Left hindlimb (tissue), 1 donor: ENCODE data around the gene KBTBD8.

ENCODE experiments used
- DNase-seq: peaks from one replicate; pipeline ENCODE4 v3.0.0-alpha.2; 2018

The KBTBD8 gene

DNA sequence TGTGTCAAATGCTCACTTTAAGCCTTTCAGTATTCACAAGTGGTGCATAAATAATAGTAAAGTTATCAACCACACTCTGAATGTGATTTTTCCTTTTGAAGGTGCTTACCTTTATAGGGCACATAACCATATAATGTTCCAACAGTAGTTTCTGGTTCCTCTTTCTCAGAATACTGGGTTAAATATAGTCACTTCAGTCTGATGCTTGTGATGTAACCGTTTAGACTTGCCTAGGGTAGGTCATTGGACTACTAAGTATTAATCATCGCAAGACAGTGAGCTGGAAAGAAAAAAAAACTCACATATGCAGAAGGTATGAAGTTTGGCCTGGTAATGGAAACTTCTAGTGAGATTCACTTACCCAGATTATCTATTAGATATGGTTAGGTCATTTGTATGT, 1.9 kb downstream of the KBTBD8 start:
- DNase-seq: no peak

- no peak for DNase-seq
Observed at GRCh38 chr3:67001086-67001861, 3.2 kb downstream of the KBTBD8 start.

DNA sequence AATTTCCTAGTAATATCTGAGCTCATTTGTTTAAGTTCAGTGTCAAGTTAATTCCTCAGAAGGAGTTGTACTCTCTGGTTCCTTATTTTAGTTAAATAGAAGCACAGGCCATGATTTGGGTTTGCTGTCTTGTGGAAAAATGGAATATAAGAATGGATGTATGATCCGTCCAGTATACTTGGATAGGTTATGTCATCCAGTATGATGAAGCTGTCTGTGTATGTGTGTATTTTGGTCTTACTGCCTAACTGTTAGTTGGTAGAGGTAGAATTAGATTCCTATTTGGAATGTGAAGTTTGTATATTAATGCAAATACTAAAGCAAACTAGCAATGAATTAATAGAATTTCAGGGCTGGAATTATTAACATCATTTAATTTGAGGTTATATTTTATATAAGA, 7.9 kb downstream of the KBTBD8 start:
- no peak for DNase-seq

DNA sequence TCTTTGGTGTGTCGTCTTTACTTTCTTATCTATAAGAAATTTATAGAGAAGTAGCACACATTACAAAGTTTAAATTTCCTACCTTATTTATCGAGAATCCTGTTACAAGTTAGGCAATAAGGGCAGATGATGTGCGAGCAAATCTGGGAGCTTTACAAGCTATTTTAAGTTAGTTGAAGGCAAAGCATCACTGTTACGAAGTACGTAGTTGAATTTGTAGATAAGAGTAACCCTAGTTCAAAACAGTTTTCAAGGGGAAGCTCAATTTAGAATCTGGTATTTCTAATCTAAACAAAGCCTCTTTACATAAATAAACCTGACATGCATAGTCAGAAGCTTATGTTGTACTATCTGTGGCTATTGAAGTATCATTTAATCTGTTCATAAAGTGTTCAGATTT, 8.4 kb downstream of the KBTBD8 start:
- no peak for DNase-seq

- DNase-seq: no peak
Observed at GRCh38 chr3:67008388-67008787, 10.3 kb downstream of the KBTBD8 start.

- no peak for DNase-seq
Observed at GRCh38 chr3:67009716-67010115, 11.6 kb downstream of the KBTBD8 start.

GRCh38 chr3:67011414-67012131, 13.5 kb downstream of the KBTBD8 start:
- DNase-seq: no peak

- DNase-seq: no peak
Observed at GRCh38 chr3:67012564-67012963, 14.5 kb downstream of the KBTBD8 start.

- DNase-seq: no peak
Observed at GRCh38 chr3:67015702-67016484, 17.8 kb downstream of the KBTBD8 start.

DNA sequence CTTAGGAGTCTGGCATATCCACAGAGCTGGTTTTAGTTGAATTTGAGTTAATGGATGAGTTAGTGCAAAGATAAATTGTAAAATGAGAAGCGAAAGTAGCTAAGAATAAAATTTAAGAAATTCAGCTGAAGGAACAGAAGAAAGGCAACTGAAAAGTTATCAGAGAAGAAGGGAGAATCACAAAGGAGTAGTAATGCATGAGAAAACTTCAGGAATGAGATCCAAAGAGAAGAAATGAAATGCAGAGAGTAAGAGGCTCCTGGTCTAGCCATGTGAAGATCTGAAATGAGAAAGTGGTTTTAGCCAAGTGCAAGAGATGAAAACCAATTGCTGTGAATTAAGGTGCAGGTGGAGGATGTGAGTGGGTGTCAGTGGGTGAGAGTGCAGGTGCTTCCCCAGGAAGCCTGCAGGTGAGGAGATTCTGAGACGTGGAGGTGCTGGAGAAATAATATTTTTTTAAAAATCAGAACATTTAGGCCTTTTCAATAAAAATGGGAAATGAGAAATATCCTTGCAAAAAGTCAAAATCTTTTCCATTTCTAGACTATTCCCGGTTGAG, 18.5 kb downstream of the KBTBD8 start:
- DNase-seq: no peak

DNA sequence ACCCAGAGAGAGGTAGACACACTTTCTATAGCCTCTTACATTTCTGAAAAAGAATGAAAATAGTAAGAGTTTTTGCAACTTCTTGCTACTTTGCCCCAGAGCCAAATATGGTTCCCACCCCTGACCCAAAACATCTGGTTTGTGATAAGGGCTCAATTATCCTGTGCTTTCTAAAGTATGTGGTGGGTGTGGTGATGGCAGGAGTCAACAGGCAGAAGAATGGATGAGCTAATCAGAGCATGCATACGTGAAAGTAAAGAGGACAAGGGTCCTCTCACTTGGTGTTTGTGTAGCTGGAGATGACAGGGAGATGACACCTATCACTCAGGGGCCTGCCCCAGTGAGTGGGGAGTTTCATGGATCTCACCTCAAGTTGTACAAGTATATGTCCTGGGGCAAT, 19.1 kb downstream of the KBTBD8 start:
- no peak for DNase-seq

DNA sequence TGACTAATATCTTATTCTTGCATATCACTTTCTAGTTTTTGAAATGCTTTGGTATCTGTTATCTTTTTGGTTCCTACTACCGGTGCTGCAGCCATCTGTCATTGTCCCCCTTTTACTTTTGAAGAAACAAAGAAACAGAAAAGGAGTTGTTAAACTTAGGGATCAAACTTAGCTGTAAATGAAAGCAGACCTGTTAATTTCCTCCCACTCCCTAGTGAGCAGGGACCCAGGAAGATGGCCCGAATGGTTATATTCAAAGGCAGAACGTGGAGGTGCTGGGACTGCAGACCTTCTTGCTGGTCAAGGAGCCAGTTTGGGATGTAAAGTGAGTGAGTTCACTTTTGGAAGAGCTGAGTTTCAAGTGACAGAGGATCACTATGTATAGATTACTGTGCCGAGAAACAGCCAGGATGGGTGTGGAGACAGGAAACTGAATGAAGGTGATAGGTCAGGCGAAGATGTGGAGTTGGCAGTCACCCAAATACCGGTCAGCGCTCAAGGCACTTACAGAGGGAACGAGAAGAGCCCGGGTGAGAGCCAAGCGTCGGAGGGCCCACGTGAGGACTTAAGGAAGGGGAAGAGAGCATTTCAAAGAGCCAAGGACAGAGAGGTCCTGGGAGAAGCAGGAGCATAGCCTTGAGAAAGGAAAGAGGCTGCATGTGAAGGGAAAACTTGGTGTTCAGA, 20.1 kb downstream of the KBTBD8 start:
- DNase-seq: peak; percentile 39

GRCh38 chr3:67018789-67019526, 20.9 kb downstream of the KBTBD8 start:
- no peak for DNase-seq

DNA sequence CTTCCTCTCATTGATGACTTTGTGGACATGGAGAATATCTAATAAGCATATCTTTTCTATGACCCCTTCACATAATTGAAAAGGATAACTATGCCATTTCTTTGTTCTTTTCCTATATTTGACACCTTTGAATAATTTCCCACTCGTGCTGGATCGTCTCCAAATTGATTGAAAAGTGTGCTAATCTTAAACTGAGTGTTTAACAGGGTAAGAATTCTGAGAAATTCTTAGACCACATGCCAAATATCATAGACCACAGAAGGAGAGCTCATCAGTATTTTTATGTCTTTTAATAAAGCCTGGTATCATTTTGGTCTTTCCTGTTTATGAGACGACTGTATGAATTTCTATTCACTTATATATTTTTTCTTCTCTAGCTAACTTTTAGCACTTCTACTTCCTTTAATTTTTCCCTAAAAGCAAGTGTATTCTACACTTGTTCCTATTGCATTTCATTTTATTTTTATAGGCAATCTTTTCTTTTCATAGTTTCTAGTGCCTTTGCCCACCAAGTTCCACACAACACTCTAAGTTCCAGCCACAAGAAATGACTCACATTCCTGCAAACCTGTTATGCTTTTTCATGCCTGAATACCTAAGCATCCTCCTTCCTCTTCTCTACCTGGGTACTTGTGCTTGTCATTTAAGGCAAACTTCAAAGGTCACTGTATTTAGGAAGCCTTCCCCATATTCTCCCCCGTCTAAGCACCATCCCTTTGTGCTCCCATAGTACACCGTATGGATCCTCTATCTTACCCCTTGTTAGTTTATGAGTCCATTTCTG, 30.1 kb downstream of the KBTBD8 start:
- DNase-seq: no peak

- DNase-seq: no peak
Observed at GRCh38 chr3:67030785-67031740, 33.0 kb downstream of the KBTBD8 start.

GRCh38 chr3:67031986-67032385, 33.9 kb downstream of the KBTBD8 start:
- DNase-seq: no peak

- no peak for DNase-seq
Observed at GRCh38 chr3:67033079-67033478, 35.0 kb downstream of the KBTBD8 start.

GRCh38 chr3:67034371-67034770, 36.3 kb downstream of the KBTBD8 start:
- no peak for DNase-seq

DNA sequence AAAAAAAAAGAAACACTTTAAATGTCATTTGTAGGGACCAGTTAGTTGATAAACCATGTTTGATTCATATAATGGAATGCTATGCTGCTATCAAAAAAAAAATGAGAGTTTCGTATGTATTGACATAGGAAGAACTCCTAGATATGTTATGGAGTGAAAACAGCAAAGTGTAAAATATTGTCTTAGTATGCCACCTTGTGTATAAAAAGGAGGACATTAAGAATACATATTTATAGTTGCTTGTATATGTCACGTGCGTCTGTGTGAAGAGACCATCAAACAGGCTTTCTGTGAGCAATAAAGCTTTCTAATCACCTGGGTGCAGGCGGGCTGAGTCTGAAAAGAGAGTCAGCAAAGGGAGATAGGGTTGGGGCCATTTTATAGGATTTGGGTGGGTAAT, 39.5 kb downstream of the KBTBD8 start:
- no peak for DNase-seq

DNA sequence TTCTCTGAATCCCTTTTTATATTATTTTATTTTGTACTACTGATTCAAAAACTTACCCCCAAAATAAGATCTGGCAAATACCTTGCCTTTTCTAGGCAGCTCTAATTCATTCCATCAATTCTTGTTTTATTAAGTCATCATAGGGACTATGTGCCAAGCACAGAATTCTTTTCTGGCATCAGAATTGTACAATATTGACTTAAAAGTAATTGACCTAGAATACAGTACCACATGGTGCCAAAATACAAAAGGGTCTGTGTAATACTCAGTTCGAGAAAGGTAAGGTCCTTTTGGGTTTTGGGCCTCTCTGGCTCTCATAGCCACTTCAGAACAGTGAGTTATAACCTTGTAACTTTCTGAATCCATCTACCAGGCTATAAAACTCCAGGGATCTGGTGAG, 46.2 kb downstream of the KBTBD8 start:
- no peak for DNase-seq
